ENCODE measurements around the gene OR13F1.
A peak's percentile ranks its signal among the peaks of the same experiment; 100 is the strongest.
"Not testable (repeated sequence)": the region's sequence is repeated elsewhere in the genome, so short reads cannot be mapped to it uniquely, and the experiment has no call there.

OR13F1 gene

DNA sequence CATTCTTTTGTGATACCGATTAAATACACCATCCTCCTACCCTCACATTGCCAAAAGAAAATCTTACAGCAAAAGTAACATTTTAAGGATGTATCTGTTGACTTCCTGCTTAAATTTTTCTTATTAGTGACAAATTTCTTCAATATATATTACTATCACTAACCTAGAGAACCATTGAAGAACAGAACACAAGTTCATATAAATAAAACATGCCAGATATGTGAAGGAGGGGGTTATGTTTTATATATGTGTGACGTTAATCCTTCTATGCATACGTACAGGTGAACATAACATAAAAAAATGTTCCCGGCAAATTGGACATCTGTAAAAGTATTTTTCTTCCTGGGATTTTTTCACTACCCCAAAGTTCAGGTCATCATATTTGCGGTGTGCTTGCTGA is at the start of gene OR13F1:
Gene OR13F1 (plus strand): TSS at position 301 of the 400 bp plus-strand sequence. CDS start 0 bp downstream, at position 301.
- DNase-seq, result no peak

DNA sequence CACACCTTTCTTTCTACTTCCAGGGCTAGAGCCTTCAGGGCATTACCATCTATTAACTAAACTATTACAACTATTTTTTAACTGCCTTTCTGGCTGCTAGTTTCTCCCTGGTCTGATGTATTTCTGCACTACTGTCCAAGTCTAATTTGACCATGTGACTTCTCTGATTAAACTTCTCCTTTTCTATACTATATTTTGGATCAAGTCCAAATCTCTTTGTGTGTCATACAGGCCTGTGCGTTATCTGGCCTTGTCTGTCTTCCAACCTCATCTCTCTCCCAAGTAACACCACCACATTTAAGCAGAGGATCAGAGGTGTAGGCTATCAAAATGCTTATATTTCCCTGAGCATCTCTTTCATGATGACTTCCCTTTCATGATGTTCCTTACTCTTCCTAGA is 47.2 kb upstream of the OR13F1 start:
- DNase-seq, result no peak

DNA sequence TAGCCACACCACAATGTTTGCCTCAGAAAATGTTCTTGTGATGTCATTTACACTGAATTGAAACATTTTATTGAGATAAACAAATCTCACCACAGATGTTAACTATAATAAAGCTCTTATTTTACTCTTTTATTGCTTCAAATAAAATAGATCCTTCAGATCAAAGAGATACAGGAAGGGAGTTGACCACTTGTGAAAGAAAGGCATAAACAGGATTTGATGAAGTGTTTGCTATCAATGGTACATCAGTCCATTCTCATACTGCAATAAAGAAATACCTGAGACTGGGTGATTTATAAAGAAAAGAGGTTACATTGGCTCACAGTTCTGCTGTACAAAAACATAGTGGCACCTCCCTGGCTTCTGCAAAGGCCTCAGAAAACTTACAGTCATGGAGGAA is 40.2 kb upstream of the OR13F1 start:
- no peak for DNase-seq

- no peak for DNase-seq
Measured at GRCh38 chr9:104468261-104468660, 35.8 kb upstream of the OR13F1 start.

- DNase-seq, result no peak
Measured at GRCh38 chr9:104482921-104483570, 21.0 kb upstream of the OR13F1 start.

- no peak for DNase-seq
Measured at GRCh38 chr9:104485014-104485413, 19.0 kb upstream of the OR13F1 start.

DNA sequence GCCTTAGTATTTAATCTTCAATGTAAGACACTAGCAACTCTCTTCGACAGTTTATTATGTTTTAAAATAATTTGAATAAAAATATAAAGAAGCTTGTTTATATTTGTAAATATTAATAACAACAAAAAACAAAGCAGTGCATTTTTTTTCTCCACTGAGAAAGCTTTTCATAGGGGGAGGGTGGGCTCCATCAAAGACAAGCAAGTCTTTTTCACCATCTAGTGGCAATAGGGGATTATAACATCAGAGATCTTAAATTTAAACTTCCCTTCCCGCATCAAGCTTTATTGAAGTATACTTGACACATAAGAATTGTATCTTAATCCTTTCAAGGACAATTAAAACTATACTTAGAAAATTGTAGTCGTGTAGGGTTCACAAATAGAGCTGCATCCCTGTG is 9.3 kb upstream of the OR13F1 start:
- peak in 1 of 2 experiments; percentile 16 for DNase-seq

DNA sequence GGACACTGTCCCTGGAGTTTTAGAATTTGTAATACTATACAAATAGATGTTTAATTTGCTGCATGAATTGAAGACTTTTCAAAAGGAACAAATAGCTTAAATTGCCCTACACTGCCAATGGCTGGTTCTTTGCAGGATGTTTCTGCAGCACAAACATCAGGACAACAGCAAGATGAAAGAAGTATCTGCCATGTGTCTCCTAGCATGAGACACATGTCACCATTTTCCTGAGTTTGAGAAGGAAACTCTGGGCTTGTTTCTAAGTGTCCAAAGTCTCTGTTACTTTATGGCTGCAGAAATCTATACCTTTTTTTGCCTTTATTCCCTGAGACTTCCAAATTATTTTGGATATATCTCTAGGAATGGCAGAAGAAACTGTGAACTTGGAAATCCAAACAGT is 623 bp upstream of the OR13F1 start:
- DNase-seq, result no peak

GRCh38 chr9:104506565-104506964 is 2.5 kb downstream of the OR13F1 start:
- no peak for DNase-seq

DNA sequence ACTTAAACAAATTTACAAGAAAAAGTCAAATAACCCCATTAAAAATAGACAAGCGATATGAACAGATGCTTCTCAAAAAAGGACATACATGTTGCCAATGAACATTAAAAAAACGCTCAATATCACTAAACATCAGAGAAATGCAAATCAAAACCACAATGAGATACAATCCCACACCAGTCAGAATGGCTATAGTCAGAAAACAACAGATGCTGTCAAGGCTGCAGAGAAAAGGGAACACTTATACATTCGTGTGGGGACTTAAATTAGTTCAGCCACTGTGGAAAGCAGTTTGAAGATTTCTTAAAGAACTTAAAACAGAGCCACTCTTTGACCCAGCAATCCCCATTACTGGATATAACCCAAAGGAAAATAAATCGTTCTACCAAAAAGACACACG is 10.8 kb downstream of the OR13F1 start:
- DNase-seq, result no peak

DNA sequence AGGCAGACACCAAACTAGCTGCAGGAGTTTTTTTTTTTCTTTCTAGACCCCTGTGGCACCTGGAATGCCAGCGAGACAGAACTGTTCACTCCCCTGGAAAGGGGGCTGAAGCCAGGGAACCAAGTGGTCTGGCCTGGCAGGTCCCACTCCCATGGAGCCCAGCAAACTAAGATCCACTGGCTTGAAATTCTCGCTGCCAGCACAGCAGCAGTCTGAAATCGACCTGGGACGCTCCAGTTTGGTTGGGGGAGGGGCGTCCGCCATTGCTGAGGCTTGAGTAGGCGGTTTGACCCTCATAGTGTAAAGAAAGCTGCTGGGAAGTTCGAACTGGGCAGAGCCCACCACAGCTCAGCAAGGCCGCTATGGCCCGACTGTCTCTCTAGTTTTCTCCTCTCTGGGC is 16.2 kb downstream of the OR13F1 start:
- DNase-seq, result not testable (repeated sequence)

GRCh38 chr9:104527109-104527508 is 23.0 kb downstream of the OR13F1 start, which contains the start of gene OR13C4:
Gene OR13C4 (minus strand): TSS chr9:104527209. CDS start chr9:104527209, 0 bp downstream.
- no peak for DNase-seq

DNA sequence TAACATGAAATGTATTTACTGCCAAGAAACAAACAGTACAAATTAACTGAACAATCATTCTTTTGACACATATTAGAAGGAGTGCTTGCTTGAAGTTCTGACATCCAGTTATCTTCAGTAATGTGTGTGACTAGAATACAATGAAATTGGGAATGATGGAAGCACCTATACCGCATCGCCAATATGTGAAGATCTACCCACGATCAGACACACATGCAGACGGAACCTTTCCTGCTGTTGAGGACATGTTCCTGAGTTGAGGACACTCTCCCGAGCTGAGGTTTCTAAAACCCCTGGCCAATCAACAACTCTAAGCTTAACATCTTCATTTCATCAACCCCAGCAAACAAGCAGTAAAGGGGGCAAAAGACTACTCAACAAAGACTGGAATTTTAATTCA is 32.7 kb downstream of the OR13F1 start, which contains the start of gene OR13C3:
Gene OR13C3 (minus strand): TSS at position 101 of the 400 bp plus-strand sequence. CDS start 133 bp downstream, outside the sequence.
- no peak for DNase-seq

DNA sequence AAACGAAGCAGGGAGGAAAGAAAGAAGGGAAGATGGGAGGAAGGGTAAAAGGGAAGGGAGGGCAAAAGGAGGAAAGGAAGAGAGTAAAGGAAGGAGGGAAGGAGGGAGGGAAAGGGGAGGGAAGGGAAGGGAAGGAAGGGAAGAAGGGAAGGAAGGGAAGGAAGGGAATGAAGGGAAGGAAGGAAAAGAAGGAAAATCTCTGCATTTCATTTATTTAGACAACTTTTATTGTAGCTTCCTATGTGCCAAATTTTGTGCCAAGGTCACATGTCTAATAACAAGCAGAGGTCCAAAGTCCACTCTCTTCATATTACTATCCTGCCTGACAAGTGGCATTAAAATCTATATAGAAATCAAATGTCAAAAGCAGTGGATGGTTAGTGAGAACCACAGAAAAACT is 35.2 kb downstream of the OR13F1 start:
- no peak for DNase-seq

GRCh38 chr9:104544644-104545043 is 40.6 kb downstream of the OR13F1 start:
- DNase-seq, result no peak

DNA sequence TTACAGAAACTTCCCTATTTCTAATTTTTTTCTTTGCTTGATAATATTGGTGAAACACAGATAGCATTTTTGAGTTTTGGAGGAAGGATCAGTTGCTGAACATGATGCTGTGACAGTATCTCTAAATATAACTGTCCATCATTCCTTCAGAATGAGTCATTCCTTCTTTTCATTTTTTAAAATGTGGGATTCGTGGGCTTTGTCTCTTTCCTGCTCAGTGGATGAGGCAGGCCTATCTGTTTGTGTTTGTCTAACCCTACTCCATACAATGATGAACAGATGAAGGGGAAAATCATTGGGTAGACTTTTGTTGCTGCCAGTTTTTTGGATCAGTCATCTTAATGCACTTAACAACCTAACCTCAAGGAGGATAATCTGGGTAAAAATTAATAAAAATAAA is 49.2 kb downstream of the OR13F1 start:
- DNase-seq, result no peak
